AG09309 (cell line): ENCODE results near the gene PEX11A.

Source experiments
- DNase-seq: peaks from one replicate; pipeline ENCODE4 v3.0.0-alpha.2; 2010; ENCODE audit warnings: low read depth
- H3K4me3 ChIP-seq: 2 replicates; pipeline ENCODE4 v1.5.1; 2011; ENCODE audit warnings: mild to moderate bottlenecking, low read depth, low read length, moderate library complexity; ENCODE audit not compliant: control insufficient read depth
- TF ChIP-seq, protein P1 (sequence below): IDR thresholded peaks from 2 replicates; pipeline ENCODE4 v1.5.1; 2011; ENCODE audit warnings: mild to moderate bottlenecking, low read depth, low read length, inconsistent platforms; ENCODE audit not compliant: insufficient read depth, control insufficient read depth; ENCODE audit errors: missing control alignments

Gene PEX11A

DNA sequence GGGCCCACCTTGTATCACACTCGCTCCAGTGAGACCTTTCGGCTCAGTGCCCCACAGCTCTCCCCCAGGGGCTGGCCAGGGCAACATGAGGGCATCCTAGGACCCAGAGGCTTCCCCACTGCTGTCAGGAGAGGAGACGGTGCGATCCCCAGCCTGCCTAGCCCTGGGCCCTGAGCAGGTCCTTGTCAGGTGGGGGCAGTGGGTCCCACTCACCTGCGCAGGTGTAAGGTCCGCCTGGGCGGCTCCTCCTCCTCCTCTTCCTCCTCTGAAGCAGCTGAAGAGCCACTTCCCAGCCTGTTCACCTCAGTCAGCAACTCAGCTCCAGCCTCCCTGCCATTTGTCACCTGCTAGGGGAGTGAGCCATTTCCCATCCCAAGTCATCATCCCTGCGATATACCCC is 44.9 kb downstream of the PEX11A start:
- TF ChIP-seq, protein P1, sequence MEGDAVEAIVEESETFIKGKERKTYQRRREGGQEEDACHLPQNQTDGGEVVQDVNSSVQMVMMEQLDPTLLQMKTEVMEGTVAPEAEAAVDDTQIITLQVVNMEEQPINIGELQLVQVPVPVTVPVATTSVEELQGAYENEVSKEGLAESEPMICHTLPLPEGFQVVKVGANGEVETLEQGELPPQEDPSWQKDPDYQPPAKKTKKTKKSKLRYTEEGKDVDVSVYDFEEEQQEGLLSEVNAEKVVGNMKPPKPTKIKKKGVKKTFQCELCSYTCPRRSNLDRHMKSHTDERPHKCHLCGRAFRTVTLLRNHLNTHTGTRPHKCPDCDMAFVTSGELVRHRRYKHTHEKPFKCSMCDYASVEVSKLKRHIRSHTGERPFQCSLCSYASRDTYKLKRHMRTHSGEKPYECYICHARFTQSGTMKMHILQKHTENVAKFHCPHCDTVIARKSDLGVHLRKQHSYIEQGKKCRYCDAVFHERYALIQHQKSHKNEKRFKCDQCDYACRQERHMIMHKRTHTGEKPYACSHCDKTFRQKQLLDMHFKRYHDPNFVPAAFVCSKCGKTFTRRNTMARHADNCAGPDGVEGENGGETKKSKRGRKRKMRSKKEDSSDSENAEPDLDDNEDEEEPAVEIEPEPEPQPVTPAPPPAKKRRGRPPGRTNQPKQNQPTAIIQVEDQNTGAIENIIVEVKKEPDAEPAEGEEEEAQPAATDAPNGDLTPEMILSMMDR, result no peak
- no peak overlapping the region for H3K4me3 ChIP-seq
- DNase-seq, result no peak

DNA sequence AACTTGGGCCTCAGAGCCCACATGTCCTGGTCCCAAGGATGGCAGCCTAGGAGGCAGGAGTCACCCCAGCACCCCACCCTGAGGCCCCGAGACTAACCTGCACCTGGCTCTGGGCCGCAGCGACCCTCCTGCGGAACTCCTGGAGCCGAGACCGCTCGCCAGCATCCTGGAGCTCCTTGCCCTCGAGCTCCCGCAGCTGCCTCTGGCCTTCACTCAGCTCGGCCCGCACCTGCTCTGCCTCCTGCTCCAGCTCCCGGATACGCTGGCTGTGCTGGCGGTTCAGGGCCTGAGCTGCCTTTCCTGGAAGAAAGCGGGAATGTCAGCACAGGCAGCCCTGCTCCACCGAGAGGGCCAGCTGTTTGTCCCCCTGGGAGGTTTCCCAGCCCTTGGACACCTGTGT is 48.4 kb downstream of the PEX11A start:
- TF ChIP-seq, protein P1, result no peak
- no peak for DNase-seq
- H3K4me3 ChIP-seq, result no peak overlapping the region

- no peak overlapping the region for H3K4me3 ChIP-seq
- TF ChIP-seq, protein P1, result no peak
- no peak for DNase-seq
Observed at GRCh38 chr15:89641053-89641452, 49.5 kb downstream of the PEX11A start.

DNA sequence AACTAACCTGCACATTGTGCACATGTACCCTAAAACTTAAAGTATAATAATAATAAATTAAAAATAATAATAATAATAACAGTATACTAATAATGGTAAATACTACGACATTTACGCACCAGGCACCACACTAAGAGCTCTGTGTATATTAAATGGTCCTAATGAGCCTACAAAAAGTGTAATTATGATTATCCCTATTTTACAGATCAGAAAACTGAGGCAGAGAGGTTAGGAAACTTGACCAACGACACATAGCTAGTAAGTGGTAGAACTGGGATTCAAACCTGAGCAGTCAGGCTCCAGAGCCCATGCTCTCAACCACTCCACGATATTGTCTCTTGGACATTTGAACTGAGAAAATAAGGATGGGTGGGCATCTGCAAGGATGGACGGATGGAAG is 50.3 kb downstream of the PEX11A start:
- DNase-seq, result no peak
- H3K4me3 ChIP-seq, result no peak overlapping the region
- TF ChIP-seq, protein P1, result no peak

- TF ChIP-seq, protein P1, result no peak
- no peak overlapping the region for H3K4me3 ChIP-seq
- DNase-seq, result no peak
Observed at GRCh38 chr15:89633585-89633984, 57.0 kb downstream of the PEX11A start.

DNA sequence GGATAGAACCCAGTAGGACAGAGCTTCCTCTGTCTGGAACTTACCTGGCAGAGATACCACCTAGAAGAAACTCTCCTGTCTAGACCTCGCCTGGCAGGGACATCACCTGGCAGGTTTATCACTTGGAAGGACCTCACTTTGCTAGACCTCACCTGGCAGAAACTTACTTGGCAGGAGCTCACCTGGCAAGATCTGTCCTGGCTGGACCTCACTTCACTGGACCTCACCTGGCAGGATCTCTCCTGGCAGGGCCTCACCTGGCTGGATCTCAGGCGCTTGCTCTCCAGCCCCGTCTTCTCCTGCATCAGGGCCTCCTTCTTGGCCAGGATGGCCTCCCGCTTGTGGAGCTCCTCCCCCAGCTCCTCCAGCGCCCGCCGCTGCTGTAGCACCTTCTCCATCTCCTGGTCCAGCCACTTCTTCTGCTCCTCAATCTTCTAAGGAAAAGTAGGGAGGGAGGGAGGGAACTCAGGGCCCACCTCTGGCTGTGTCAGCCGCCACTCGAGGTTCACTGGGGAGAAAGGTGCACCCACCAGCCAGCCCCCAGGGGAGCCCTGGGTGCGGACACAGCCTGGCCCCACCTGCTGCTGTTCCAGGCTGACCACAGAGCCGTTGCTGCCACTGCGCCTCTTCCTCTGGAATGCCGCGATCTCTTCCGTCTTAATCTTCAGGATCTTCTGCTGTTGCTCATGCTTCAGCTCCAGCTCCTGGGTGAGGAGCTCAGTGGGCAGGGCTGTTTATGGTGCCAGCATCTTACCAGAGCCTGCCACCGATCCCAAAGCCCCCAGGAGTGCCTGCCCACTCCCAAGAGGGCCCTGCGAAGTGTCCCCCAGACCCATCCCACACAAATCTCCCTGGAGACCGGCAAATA is 57.8 kb downstream of the PEX11A start:
- TF ChIP-seq, protein P1, result no peak
- DNase-seq, result no peak
- no peak overlapping the region for H3K4me3 ChIP-seq
